WI38 (cell line): ENCODE results near the gene PAN3.

ENCODE experiments used
- H3K4me3 ChIP-seq: 2 replicates; pipeline ENCODE4 v1.5.1; 2011; ENCODE audit warnings: low read depth, mild to moderate bottlenecking, control low read depth, low read length
- TF ChIP-seq, protein P1 (sequence below): IDR thresholded peaks from 2 replicates; pipeline ENCODE4 v1.5.1; 2012; ENCODE audit warnings: low read depth, mild to moderate bottlenecking, control low read depth, low read length

The PAN3 gene

DNA sequence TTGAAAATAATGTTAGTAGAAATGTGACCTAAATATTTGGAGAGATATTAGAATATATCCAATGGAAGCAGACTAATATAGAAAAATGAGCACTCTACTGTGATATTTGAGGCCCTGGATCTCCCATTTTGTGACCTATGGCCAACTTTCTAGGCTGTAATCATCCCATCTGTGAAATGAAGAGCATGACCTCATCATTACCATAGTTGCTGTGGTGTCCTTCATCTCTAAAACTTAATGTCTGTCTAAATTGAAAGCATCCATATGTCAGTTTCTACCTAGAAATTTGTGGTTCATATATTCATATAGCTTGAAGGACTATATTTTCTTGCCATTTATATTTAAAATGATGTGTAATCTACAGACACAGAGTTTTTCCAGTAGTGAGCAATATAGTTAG lies 41.6 kb downstream of the PAN3 start:
- TF ChIP-seq, protein P1, sequence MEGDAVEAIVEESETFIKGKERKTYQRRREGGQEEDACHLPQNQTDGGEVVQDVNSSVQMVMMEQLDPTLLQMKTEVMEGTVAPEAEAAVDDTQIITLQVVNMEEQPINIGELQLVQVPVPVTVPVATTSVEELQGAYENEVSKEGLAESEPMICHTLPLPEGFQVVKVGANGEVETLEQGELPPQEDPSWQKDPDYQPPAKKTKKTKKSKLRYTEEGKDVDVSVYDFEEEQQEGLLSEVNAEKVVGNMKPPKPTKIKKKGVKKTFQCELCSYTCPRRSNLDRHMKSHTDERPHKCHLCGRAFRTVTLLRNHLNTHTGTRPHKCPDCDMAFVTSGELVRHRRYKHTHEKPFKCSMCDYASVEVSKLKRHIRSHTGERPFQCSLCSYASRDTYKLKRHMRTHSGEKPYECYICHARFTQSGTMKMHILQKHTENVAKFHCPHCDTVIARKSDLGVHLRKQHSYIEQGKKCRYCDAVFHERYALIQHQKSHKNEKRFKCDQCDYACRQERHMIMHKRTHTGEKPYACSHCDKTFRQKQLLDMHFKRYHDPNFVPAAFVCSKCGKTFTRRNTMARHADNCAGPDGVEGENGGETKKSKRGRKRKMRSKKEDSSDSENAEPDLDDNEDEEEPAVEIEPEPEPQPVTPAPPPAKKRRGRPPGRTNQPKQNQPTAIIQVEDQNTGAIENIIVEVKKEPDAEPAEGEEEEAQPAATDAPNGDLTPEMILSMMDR, result no peak
- H3K4me3 ChIP-seq, result no peak overlapping the region

DNA sequence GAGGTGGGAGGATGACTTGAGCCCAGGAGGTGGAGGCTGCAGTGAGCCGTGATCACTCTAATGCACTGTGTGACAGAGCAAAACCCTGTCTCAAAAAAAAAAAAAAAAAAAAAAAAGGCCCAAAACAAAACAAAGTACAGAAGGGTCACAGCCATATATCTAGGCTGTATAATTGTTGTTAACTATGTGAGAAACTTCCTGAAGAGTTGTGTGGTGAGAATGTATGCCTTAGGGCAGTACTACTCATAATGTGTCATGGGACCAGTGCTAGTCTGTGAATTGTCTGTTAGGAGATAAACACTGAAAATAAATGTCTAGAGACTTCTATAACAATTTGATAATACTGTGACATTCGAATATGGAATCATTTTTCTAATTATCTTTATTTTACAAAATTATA lies 43.1 kb downstream of the PAN3 start:
- H3K4me3 ChIP-seq, result no peak overlapping the region
- TF ChIP-seq, protein P1, result no peak

DNA sequence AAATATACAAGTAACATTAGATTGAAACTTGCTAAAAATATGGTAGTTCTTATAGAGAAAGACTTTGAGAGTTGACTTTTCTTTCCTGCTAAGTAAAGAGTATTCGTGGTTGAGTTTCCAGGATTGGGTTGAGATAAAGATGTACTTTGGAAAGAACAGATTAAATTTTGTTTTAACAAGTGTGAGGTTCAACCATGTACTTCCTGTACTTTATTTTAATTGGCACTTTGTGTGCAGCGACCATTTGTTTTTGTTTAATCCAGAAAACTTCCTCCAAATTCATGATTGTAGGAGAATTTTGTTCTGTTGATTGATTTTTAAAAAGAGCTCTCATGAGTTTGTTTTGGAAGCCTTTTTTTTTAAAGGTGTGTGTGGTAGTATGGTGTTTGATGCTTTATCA lies 46.9 kb downstream of the PAN3 start:
- TF ChIP-seq, protein P1, result no peak
- no peak overlapping the region for H3K4me3 ChIP-seq

DNA sequence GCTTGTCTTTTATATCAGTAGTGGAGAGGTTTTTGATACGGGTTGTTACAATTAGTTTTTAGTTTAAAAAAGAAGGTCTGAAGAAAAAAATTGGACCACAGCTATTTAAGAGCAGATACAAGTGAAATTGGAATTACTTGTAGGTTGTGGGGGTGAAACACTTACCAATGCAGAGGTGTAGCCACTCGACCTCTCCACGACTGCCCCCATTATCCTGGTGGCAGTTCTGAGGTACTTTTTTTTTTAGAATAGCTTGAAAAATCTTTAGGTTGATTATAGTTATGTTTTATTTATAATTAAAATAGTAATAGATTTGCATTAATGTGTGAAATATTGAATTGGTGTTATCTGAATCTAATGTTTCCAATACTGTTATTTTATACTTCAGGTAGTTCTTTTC lies 60.7 kb downstream of the PAN3 start:
- TF ChIP-seq, protein P1, result no peak
- no peak overlapping the region for H3K4me3 ChIP-seq

DNA sequence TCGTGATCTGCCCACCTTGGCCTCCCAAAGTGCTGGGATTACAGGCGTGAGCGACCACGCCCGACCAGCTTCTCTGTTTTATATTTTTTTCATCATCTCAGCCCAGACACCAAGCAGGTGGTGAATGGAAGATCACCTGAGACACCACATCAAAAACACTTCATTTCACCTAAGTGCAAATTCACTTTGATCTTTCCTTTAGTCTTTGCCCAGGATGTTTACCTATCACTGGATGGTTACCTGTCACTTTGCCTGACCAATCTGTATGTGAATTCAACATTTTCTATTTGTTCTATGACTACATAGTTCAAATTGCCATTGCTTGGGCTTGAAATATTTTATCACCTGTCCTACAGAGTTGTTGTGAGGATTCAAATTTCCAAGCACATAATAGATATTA lies 65.7 kb downstream of the PAN3 start:
- H3K4me3 ChIP-seq, result no peak overlapping the region
- TF ChIP-seq, protein P1, result no peak

DNA sequence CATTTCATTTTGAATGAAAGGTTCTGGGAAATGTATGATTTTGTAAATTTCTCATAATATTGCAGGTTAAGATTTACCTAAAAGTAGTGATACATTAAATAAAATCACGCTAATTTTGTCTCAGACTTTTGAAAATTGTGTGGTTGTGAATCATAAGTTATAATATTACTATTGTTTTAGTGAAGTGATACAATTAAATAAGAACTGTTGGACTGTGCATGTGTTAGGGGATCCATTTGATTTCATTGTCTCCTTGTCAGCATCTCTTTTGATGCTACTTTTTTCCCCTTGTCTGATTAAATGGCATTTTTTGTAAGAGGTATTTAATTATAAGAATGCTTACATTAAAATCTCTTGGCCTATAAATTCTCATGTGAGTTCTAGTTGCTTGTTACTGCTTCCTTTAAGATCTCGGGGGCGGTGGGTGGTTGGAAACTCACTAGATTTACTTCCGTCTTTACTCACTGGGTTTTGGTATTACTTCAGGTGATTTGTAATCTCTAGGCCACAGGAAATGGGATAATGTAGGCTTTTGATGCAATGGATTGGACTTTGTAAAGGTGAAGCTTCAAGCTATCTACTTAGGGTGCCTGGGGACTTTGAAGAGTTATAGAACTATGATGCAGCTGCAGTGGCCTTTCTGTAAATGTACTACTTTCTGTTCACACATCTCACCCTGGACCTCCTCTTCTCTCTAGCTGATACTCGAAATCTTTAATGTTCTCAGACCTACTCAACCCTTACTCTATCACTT lies 66.5 kb downstream of the PAN3 start:
- TF ChIP-seq, protein P1, result no peak
- H3K4me3 ChIP-seq, result no peak overlapping the region

DNA sequence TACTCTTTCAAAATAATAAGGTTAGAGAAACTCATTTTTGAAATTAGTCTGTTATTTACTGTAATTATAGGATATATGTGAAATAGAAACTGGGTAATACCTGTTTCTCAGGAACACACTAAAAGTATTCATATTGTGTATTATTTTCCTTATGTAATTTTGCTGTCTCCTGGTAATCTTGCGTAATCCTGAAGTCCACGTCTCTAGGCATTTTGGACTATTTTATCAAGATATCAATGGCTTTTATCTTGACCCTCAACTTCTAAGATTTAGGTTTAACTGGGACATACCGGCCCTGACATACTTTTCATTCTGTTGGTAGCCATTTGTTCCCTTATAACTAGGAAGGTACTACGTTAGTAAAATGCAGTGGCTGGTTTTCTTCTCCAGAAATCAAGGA lies 80.3 kb downstream of the PAN3 start:
- TF ChIP-seq, protein P1, result no peak
- H3K4me3 ChIP-seq, result no peak overlapping the region
